ENCODE data around the gene IRF2.

Gene IRF2

DNA sequence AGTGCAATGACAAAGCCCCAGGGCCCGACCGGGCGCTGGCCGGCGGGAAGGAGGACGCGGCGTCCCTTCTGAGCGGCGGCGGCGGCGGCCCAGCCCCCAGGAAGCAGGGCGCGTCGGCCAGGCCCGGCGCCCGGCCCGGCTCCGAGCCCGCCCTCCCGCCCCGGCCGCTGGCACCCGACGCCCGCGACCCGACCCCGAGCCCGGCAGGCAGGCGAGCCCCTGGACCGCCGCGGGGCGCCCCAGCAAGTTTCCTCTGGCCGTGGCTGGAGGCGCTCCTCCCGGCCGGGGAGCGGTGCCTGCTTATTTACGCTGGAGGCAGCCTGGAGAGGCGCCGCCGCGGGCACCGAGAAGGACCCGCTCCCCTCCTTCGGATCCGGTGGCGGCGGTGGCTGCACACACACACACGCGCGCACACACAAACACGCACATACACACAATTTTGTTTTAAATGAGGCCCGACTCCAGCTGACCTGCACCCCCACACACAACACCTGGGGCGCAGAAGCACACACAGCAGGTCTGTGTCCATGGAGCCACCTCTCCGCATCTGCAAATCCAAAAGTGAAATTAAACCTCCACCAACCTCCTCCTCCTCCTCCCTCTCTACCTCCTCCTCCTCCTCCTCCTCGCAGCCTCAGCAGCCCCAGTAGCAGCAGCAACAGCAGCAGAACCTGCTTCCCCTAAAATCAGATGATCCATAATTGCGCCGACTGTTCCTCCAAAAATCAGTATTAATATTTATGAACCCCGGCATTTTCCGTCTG, 669 bp downstream of the IRF2 start:
- peak; percentile 69 for DNase-seq (ENCODE audit: low spot score)

DNA sequence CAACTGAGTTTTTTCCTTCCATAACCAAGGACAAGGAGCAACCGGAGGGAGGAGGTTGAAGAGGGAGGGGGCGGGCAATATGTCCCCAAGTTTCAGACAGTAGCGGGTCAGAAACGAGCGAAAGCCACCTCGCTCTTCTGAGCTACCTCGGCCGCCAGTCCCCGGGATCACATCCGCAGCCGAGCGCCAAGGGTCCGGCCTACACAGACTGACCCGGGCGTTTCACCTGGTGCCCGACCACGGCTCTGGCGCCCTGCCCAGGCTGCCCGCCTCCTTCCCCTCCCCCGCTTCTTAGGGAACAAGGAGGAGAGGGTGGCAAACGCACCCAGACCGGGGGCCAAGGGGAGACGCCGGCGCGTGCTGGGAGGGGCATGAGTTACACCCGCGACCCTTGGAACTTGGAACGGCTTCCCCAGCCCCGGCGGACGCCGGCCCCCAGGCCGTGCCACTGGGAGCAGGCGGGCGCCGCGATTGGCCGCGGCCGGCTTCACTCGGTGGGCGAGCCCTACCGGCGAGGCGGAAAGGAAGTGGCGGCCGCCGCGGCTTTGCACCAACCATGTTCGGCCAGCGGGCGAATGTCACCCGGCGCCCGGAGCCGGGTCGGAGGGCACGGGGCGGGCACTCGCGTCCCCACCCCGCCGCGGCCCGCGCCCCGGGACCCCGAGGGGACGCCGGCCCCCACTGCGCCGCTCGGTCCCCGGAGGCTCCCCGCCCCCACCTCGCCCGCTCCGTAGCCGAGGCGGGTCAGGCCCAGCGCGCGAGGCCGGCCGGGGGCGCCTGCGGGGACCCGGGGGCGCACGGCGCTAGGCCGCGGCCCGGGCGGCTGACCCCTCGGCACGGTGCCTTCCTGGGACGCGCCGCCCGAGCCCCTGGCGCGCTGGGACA, 1.5 kb downstream of the IRF2 start:
- DNase-seq (ENCODE audit: low spot score): peak; percentile 65

GRCh38 chr4:184471881-184472613, 2.3 kb downstream of the IRF2 start:
- peak; percentile 81 for DNase-seq (ENCODE audit: low spot score)

DNA sequence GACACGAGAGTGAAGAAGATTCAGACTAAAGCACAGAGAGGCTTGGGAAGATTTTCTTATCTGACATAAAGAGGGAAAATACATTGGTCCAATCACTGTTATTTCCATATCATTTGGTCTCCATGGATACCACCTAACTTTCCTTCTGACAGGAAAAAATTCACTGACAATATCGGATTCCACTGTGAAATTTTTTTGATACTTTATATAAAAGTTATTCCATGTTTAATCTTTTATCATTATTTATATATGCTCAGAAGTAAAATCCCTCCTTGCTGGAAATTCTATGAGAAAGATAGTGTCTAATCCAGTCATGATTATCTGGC, 3.6 kb downstream of the IRF2 start:
- DNase-seq (ENCODE audit: low spot score): no peak

DNA sequence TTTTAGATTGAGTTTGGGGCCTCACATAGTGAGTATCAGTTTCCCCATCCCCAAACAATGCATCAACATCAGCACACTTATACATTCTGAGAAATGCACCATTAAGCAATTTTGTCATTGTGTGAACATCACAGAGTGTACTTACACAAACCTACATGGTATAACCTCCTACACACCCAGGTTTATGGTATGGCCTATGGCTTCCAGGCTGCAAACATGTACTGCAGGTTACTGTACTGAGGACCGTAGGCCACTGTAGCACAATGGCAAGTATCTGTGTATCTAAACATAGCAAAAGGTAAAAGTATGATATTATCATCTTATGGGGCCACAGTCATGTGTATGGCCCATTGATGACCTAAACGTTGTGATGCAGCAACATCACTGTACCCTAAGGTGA, 7.7 kb downstream of the IRF2 start:
- DNase-seq (ENCODE audit: low spot score): no peak

GRCh38 chr4:184464759-184465454, 9.4 kb downstream of the IRF2 start:
- DNase-seq (ENCODE audit: low spot score): no peak

DNA sequence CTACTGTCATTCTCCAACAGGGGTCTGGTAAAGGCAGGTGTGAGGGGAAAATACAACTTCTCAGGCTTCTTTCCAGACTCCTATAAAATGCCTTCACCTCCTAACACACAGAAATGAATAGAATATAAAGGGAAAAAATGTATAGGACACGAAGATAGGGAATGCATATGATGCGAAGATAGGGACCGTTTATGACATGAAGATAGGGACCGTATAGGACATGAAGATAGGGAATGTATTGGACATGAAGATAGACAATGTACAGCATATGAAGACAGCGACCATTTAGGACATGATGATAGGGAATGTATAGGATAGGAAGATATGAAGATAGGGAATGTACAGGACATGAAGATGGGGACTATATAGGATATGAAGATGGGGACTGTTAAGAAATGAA, 10.5 kb downstream of the IRF2 start:
- no peak for DNase-seq (ENCODE audit: low spot score)

GRCh38 chr4:184463158-184463557, 11.2 kb downstream of the IRF2 start:
- DNase-seq (ENCODE audit: low spot score): no peak

DNA sequence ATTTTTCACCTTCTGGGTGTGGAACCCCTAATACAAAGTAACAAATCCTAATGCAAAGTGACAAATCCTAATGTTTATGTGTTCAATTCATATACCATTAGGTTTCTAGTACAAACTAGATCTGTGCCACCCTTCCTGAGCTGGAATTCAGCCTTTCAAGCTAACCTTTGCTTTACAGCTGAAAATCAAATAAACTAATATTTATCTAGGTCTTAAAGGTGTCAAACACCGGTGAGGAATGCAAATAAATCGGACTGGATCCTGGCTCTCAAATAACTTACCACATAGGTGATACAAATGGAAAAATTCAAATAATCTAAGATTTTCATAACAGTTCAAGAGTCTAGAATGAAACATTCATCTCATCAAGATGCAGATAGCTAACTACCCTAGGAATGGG, 11.6 kb downstream of the IRF2 start:
- no peak for DNase-seq (ENCODE audit: low spot score)

GRCh38 chr4:184461711-184462441, 12.5 kb downstream of the IRF2 start:
- no peak for DNase-seq (ENCODE audit: low spot score)

GRCh38 chr4:184460499-184461285, 13.7 kb downstream of the IRF2 start:
- no peak for DNase-seq (ENCODE audit: low spot score)

DNA sequence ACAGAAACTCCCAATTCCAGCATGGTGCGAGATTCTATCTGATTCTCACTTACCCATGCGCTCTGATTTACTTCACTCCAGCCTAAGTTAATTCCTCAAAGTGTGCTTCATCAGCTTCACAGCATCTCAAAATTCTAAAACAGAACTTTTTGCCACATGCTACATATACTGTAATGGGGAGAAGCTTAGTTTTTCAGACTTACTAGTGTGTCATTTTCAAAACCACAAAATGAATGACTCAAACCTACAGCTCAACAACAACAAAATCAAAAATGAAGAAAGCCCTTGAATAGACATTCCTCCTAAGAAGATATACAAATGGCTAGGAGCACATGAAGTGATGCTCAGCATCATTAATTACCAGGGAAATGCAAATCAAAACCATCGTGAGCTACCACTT, 14.9 kb downstream of the IRF2 start:
- DNase-seq (ENCODE audit: low spot score): no peak

DNA sequence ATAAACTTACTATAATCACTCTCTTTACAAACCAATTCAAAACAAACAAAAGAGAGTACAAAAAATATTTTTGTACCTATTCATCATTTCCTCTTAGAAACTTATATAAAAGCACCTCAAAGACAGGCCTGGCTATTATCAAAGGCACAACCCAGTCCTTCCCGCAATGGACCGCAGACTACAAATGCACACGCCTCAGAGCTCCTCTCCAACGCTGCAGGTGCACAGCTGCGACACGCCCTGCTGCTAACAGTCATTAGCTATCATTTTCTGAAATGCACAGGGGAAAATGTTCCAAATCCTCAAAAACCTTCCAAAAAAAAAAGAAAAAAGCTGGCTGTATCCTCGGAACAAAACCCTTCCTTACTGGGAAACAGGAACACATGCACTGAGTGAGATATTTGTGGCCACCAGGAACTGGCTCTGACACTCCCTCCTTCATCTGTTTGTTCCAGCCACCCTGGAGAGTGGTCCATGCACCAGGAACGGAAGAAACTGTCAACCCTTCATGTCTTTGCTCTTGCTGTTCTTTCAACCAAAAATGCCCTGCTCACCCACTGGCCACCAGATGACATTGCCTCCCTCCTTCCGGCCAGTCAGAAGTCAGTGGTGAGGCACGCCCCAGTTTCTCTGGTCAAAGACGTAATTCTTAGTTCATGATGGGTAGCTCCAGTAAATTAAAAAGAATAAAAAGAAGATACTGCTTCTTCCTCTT, 16.7 kb downstream of the IRF2 start:
- peak; percentile 75 for DNase-seq (ENCODE audit: low spot score)

DNA sequence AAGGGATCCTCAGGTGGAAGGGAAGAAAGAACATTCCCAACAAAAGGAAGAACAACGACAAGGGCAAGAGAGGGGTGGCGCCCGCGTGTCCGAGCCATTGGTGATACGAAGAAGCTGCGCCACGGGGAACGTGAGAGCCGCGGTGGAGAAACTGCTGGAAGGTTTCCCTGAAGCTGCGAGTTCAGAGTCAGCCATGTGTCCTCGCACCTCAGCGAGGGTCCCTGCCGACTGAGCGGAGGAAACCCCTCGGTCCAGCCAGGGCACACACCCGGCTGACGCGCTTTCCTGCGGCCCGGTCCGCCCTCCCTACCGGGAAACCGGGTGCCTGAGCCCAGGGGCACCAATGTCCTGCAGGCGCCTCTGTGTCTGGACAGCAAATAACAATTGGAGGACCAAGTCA, 18.0 kb downstream of the IRF2 start:
- no peak for DNase-seq (ENCODE audit: low spot score)

DNA sequence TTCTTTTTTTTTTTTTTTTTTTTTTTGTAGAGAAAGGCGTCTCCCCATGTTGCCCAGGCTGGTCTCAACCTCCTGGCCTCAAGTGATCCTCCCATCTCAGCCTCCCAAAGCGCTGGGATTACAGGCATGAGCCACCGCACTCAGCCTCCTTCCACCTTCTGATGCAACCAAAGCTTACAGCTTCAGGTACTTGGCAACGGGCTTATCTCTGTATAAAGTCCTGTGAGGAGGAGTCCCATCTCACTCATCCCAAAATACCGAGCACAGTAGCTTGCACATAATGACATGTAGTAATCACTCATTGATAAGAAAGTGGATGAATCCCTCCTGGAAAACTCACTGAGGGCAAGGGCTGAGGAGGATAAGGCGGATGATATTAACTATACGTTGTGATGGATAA, 19.1 kb downstream of the IRF2 start:
- DNase-seq (ENCODE audit: low spot score): no peak

DNA sequence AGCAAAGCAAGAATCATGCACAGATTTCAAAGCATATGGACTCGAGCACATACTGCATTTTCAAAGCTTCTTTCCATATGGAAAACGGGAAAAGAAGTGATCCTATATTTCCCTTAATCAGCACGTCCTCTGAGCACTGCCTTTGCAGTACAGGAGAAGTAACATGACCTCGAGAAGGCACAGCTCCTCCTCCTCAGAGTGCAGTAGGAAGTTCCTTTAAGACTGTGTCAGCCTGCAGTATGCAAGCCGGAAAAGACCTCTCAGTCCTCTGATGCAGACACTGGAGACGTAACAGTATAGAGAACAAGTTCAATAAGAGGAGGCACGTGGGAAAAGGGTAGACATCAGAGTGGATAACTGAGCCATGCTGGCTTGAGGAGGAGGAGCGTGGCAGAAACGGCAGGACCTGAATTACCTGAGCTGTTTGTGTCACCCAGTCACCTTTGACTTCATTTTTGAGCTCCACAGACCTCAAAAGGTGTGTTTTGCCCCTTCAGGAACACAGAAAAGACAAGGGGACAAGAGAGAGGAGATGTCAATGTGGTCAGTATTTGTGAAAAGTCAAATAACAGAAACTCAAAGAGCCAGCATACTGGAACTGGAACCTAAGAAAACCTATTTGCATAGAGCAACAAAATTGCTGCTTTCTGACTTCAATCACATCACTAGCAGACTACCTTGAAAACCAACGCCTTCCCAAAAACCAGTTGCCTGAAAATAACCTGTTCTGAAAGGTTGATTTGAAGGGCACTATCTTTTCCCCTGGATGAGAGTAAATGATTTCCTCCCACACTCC, 20.8 kb downstream of the IRF2 start:
- peak; percentile 59 for DNase-seq (ENCODE audit: low spot score)

GRCh38 chr4:184452740-184453139, 21.6 kb downstream of the IRF2 start:
- DNase-seq (ENCODE audit: low spot score): no peak

GRCh38 chr4:184451726-184452125, 22.6 kb downstream of the IRF2 start:
- no peak for DNase-seq (ENCODE audit: low spot score)

Measured in NAMALWA (cell line).